Measurements from ENCODE around the gene BRINP2. TPM values are rescaled to one million over a fixed set of nuclear protein-coding genes. Genes with fewer than 3 reads are reported as not detected.
A peak's percentile ranks its signal among the peaks of the same experiment; 100 is the strongest.

BRINP2 gene
- polyA plus RNA-seq, 1 donor (not counting 4 experiments of a cell fraction or from before 2014, with no cell fraction given) = not detected

GRCh38 chr1:177171536-177172123 lies 872 bp downstream of the BRINP2 start:
- no peaks in the 10 kb centered on the region for H4K20me1 ChIP-seq (ENCODE audit: control insufficient read depth, extremely low read depth, insufficient read depth, low read length)
- H3K9ac ChIP-seq (ENCODE audit: control insufficient read depth, extremely low read depth, insufficient read depth, low read length) = no peak overlapping the region
- TF ChIP-seq CTCF (optimal IDR thresholded peaks at IDR 0.05 in 1 of 3, IDR thresholded peaks at IDR 0.05 in 1 of 3, conservative IDR thresholded peaks at IDR 0.05 in 1 of 3; ENCODE audit: extremely low read depth in 1 of 3, insufficient read depth in 2 of 3, low read length in 3 of 3) = no peak
- TF ChIP-seq EZH2 (IDR thresholded peaks at IDR 0.05; ENCODE audit: low read length) = peak; percentile 23
- FAIRE-seq (no peak), DNase-seq (ENCODE audit: low read depth, low spot score) (no peak)
- H3K9me3 ChIP-seq (ENCODE audit: control insufficient read depth, low read depth, low read length) = no peaks in the 10 kb centered on the region
- H3K79me2 ChIP-seq (ENCODE audit: control insufficient read depth, insufficient read depth, low read length) = no peaks in the 10 kb centered on the region
- H3K27ac ChIP-seq (ENCODE audit: control insufficient read depth, insufficient read depth, low read length) = no peak overlapping the region
- no peak overlapping the region for H2AFZ ChIP-seq (ENCODE audit: control insufficient read depth, low read length)
- H3K4me2 ChIP-seq (ENCODE audit: control insufficient read depth, extremely low read depth, insufficient read depth, low read depth, low read length) = no peak overlapping the region
- H3K9me1 ChIP-seq (ENCODE audit: control insufficient read depth, extremely low read depth, insufficient read depth, low read length) = no peaks in the 10 kb centered on the region
- peaks cover 49% of the 10 kb centered on the region for H3K27me3 ChIP-seq (ENCODE audit: control insufficient read depth, extremely low read depth, insufficient read depth, low read length)
- no peak overlapping the region for H3K4me3 ChIP-seq (ENCODE audit: control insufficient read depth in 2 of 3, extremely low read depth in 1 of 3, insufficient read depth in 2 of 3, low read depth in 1 of 3, low read length in 3 of 3)
- no peaks in the 10 kb centered on the region for H3K36me3 ChIP-seq (ENCODE audit: control insufficient read depth in 2 of 2, extremely low read depth in 1 of 2, insufficient read depth in 2 of 2, low read length in 2 of 2)
- H3K4me1 ChIP-seq (ENCODE audit: control insufficient read depth, extremely low read depth, insufficient read depth, low read length) = peaks cover 2% of the 10 kb centered on the region
- dilution Hi-C loops (cut with MboI; ENCODE audit: extremely low pct_ligation_motif_present, low sequenced_read_pairs) = no loop called here

GRCh38 chr1:177172272-177172671 lies 1.5 kb downstream of the BRINP2 start:
- H3K4me2 ChIP-seq (ENCODE audit: control insufficient read depth, extremely low read depth, insufficient read depth, low read depth, low read length) = no peak overlapping the region
- H3K4me1 ChIP-seq (ENCODE audit: control insufficient read depth, extremely low read depth, insufficient read depth, low read length) = peaks cover 2% of the 10 kb centered on the region
- no peak for DNase-seq (ENCODE audit: low read depth, low spot score)
- no peak overlapping the region for H3K9ac ChIP-seq (ENCODE audit: control insufficient read depth, extremely low read depth, insufficient read depth, low read length)
- no peak for FAIRE-seq
- peaks cover 51% of the 10 kb centered on the region for H3K27me3 ChIP-seq (ENCODE audit: control insufficient read depth, extremely low read depth, insufficient read depth, low read length)
- no peak overlapping the region for H3K4me3 ChIP-seq (ENCODE audit: control insufficient read depth in 2 of 3, extremely low read depth in 1 of 3, insufficient read depth in 2 of 3, low read depth in 1 of 3, low read length in 3 of 3)
- no peak overlapping the region for H2AFZ ChIP-seq (ENCODE audit: control insufficient read depth, low read length)
- no peaks in the 10 kb centered on the region for H3K9me3 ChIP-seq (ENCODE audit: control insufficient read depth, low read depth, low read length)
- H3K27ac ChIP-seq (ENCODE audit: control insufficient read depth, insufficient read depth, low read length) = no peak overlapping the region
- H3K36me3 ChIP-seq (ENCODE audit: control insufficient read depth in 2 of 2, extremely low read depth in 1 of 2, insufficient read depth in 2 of 2, low read length in 2 of 2) = no peaks in the 10 kb centered on the region
- TF ChIP-seq EZH2 (IDR thresholded peaks at IDR 0.05; ENCODE audit: low read length) = no peak
- TF ChIP-seq CTCF (optimal IDR thresholded peaks at IDR 0.05 in 1 of 3, IDR thresholded peaks at IDR 0.05 in 1 of 3, conservative IDR thresholded peaks at IDR 0.05 in 1 of 3; ENCODE audit: extremely low read depth in 1 of 3, insufficient read depth in 2 of 3, low read length in 3 of 3) = no peak
- H3K9me1 ChIP-seq (ENCODE audit: control insufficient read depth, extremely low read depth, insufficient read depth, low read length) = no peaks in the 10 kb centered on the region
- no peaks in the 10 kb centered on the region for H3K79me2 ChIP-seq (ENCODE audit: control insufficient read depth, insufficient read depth, low read length)
- no peaks in the 10 kb centered on the region for H4K20me1 ChIP-seq (ENCODE audit: control insufficient read depth, extremely low read depth, insufficient read depth, low read length)
- dilution Hi-C loops (cut with MboI; ENCODE audit: extremely low pct_ligation_motif_present, low sequenced_read_pairs) = no loop called here

All from keratinocyte (primary cell).